ENCODE measurements around the gene DBI.

GRCh38 chr2:119350311-119350998 is 16.3 kb upstream of the DBI start:
- TF ChIP-seq CEBPB (IDR thresholded peaks at IDR 0.05) (no peak), MAX (IDR thresholded peaks at IDR 0.05) (no peak), TAF1 (IDR thresholded peaks at IDR 0.05; ENCODE audit: low read depth) (no peak), EP300 (IDR thresholded peaks at IDR 0.05; ENCODE audit: borderline replicate concordance) (no peak), USF1 (IDR thresholded peaks at IDR 0.05) (no peak), RAD21 (IDR thresholded peaks at IDR 0.05; ENCODE audit: low read depth) (no peak), NFIC (IDR thresholded peaks at IDR 0.05) (no peak)
